GM23338 (cell line): ENCODE data around the gene CD300A.

Experiments used
- EZH2 ChIP-seq: fragments of 200-600 bp; sonication (generic); IDR thresholded peaks from one replicate; pipeline ENCODE4 v1.8.0; 2017; ENCODE audit warnings: antibody characterized with exemption, mild to moderate bottlenecking, low read depth; ENCODE audit not compliant: unreplicated experiment
- EZH2phosphoT487 ChIP-seq: fragments of 200-600 bp; sonication (generic); IDR thresholded peaks from one replicate; pipeline ENCODE4 v1.8.1; 2018; ENCODE audit warnings: antibody characterized with exemption; ENCODE audit not compliant: unreplicated experiment
- ZNF331 ChIP-seq: fragments of 250-450 bp; sonication (Bioruptor Pico); IDR thresholded peaks from 2 replicates; pipeline ENCODE4 v1.5.0; 2020; ENCODE audit warnings: low read depth, mild to moderate bottlenecking, moderate library complexity
- TF ChIP-seq, protein P1 (sequence below), 2 experiments: fragments of 200-600 bp in 1 of 2; sonication (generic) in 1 of 2; conservative IDR thresholded peaks; 2 replicates each; pipeline versions ENCODE4 v1.5.1 to v1.6.1; 2016 to 2017; ENCODE audit warnings: antibody characterized with exemption in 2 of 2, low read depth in 2 of 2, mild to moderate bottlenecking in 2 of 2, moderate library complexity in 1 of 2

DNA sequence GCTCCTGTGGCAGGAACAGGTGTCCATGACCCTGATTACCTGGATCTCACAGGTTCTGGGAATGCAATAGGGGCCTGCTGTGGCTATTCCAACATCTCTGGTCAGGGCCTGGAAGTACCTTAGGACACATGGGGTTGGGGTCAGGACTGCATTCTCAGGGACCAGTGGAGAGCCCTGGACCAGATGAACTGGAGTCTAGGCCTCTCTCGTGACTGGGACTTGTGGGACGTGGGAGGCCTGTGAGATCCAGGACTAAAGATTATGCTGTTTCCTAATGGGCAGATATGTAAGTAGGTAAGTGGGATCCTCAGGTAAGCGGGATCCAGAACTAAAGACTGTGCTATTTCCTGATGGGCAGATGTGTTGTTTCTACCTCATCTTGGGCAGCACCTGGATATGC lies 16.2 kb upstream of the CD300A start:
- TF ChIP-seq, protein P1, sequence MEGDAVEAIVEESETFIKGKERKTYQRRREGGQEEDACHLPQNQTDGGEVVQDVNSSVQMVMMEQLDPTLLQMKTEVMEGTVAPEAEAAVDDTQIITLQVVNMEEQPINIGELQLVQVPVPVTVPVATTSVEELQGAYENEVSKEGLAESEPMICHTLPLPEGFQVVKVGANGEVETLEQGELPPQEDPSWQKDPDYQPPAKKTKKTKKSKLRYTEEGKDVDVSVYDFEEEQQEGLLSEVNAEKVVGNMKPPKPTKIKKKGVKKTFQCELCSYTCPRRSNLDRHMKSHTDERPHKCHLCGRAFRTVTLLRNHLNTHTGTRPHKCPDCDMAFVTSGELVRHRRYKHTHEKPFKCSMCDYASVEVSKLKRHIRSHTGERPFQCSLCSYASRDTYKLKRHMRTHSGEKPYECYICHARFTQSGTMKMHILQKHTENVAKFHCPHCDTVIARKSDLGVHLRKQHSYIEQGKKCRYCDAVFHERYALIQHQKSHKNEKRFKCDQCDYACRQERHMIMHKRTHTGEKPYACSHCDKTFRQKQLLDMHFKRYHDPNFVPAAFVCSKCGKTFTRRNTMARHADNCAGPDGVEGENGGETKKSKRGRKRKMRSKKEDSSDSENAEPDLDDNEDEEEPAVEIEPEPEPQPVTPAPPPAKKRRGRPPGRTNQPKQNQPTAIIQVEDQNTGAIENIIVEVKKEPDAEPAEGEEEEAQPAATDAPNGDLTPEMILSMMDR (conservative IDR thresholded peaks at IDR 0.05; ENCODE audit: low read depth in 2 of 2), result no peak
- TF ChIP-seq EZH2, result no peak
- TF ChIP-seq ZNF331 (CRISPR knock-in tag), result no peak
- no peak for TF ChIP-seq EZH2phosphoT487
